ENCODE measurements around the gene MOXD1.
"Not testable (repeated sequence)": the region's sequence is repeated elsewhere in the genome, so short reads cannot be mapped to it uniquely, and the experiment has no call there.

The MOXD1 gene

DNA sequence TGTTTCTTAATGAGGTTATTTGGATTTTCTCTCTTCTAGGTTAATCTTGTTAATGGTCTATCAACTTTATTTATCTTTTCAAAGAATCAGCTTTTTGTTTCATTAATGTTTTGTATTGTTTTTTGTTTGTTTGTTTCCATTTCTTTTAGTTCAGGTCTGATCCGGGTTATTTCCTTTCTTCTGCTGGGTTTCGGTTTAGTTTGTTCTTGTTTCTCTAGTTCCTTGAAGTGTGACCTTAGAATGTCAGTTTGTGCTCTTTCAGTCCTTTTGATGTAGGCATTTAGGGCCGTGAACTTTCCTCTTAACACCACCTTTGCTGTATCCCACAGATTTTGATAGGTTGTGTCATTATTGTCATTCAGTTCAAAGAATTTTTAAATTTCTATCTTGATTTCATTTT, 49.3 kb downstream of the MOXD1 start:
- DNase-seq = not testable (repeated sequence)

DNA sequence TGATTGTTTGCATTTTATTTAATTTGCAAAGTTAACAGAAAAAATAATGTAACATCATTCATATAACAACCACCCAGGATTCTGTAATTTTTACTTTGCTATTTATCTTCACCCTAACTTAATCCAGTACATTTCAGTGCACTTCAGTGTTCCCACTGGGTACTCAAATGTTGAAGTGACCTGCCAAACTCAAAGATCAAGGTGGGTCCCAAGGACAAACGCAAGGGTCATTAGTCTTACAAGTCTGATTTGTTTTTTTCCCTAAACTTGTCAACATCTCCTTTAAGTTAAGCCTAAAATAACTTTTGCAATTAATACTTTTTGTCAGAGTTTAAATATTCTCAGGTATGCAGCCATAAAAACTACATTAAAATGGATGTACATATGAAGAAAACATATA, 53.0 kb downstream of the MOXD1 start:
- DNase-seq = no peak

DNA sequence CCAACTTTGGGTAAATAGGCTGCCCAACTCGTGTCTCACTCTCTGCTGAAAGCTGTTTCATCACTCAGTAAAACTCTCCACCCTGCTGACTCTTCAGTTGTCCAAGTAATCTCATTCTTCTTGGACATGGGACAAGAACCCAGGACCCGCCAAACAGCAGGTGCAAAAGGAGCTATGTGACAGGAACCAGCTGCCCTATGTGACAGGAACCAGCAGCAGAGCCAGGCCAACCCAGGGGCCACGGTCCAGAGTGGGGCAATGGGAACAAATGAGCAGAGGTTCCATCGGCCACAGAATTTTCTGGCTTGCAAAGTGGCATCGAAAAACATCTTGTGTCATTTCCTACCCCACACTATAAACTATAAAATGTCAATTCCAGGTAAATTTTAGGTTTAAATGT, 56.5 kb downstream of the MOXD1 start:
- DNase-seq = no peak

DNA sequence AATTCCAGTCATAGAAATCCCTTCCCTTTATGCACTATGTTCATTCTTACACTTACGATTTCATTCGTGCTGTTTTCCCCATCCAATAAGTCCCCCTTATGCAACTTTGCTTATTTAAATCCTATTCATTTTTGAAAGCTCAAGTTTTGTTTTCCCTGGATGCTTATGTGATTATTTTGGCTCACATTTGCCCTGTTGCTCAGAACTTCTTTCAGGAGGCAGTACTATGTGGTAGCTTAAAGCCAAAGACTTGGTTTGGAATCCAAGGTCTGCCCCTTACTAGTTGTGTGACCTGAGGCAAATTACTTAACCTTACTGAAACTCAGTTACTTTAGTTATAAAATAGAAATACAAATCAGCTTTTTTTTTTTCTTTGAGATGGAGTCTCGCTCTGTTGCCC, 59.6 kb downstream of the MOXD1 start:
- no peak for DNase-seq

DNA sequence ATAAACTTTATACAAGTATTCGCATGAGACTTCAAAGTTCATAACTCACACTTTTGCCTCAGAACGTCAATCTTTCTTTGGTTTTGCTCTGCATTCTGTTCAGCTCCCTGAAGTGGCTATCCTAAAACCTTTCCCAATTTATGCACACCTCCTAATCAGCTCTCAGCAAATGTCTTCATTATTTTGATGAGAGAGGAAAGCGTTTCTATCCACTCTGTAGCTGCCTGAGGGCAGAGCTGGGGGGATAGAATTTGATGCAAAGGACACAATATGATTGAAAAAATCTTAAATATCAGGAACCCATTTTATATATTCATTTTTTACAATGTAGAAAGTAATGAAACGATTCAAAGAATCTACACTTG, 66.8 kb downstream of the MOXD1 start:
- DNase-seq = no peak

DNA sequence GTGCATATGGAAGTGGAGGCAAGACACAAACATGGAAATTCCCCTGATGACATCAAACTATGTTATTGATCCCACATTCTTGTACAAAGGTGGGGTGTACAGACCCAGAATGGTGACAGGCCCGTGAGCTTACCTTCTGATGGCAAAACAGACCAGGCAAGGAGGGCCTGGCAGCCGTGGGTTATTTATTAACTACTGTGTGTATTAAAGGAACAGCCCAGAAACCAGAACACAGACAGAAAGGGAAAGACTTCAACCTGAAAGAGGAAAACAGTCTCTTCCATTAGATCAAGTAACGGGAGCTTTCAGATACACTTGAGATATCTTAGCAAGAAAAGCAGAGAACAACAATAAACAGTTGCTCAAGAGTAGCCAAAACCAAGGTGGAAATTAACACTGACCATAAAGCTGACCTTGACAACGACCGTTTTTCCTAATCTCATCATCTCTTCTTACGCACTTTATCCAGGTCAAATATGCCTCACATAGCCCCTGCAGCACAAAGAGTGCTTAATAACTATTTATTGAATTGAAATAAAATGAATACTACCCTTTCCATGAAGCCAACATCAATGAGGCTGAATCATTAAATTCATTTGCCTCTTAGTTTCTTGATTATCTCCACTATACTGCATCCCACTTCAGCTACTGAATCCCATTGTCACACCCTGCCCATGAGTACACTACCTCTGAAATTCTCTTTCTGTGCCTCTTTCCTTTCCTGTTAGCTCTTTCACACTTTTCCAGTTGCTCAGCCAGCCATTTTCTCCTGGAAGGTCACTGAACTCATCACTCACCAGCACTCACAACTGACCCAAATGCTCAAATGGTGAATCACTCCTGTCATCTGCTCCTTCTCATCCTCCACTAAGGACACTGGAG, 67.4 kb downstream of the MOXD1 start:
- DNase-seq = no peak

DNA sequence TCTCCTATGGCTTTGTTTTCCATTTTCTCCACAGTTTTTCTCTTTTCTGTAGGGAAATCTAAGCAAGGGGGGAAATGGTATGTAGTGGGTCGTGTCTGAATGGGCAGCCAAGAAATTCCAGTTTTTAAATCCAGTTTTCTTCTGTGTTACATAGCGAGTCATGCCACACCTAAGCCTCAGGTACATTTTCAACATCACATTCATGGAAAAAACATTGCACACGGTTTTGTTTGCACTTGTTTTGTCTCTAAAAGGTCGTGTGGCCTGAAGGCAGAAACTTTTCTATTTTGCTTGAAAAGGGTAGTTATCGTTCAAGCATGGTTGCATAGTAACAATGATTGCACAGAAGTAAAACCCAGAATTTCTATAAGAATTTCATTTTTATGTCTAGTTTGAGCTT, 70.5 kb downstream of the MOXD1 start:
- no peak for DNase-seq

DNA sequence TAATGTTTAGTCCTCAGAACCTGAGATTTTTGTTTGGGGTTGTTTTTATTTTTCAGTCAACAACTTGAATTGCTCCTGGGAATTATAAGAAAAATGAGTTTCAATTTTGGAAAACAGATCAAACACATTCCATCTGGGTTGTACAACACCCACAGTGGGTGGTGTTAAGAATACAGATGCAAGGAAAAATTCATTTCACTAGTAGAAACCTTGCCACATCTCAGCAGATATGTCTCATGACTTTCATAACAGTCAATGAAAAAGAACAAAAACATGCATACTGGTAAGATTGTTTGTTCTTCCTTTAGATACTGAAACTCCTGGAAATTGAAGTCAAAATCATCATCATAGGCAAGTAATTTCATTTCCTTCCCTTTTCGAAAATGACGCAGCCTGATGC, 78.9 kb downstream of the MOXD1 start:
- no peak for DNase-seq

DNA sequence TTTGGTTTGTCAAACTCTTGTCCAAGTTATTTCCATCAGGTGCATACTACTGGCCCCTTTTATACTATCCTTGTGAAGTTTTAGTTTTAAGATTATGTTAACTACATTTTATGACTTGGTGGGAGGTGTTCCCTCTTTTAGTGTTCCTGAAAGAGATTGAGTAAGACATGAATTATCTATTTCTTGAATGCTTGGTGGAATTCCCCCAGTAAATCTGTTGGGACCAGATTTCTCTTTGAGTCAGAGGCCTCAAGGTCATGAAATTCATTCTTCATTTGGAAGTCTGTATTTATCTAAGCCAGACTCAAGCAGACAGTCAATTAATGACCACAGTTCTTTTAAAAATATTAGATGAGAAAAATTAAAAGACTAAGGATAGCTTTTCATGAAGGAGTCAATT, 81.3 kb downstream of the MOXD1 start:
- DNase-seq = no peak

DNA sequence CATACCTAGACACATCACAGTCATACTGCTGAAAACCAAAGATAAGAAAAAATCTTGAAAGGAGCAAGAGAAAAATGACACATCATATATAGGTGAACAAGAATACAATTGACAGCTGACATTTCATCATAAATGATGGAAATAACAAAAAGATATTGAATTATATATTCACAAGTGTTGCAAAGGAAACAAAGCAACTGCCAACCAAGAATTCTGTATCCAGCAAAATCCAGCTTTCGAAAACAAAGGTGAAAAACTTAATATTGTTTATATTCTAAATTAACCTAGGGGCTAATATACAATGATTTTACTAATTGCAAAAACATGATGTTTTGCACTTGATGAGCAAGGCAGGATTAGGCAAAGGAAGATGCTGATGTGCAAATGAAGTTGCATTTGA, 84.3 kb downstream of the MOXD1 start:
- DNase-seq = no peak

DNA sequence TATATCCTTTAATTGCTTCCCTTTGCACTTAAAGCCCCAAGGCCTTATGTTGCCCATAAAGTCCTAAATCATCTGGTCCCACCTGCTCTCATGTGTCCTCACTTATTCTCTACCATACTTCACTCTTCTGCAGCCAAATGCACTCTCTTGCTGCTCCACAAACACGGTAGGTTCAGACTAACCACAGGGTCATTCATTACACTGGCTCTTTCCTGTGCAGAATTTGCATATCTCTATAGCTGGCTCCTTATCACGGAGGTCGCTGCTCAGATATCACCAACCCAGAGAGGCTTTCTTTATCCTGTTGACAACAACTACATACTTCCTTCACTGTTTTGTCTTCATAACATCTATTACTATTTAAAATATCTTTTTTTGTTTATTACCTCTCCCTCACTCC, 86.8 kb downstream of the MOXD1 start:
- DNase-seq = no peak

DNA sequence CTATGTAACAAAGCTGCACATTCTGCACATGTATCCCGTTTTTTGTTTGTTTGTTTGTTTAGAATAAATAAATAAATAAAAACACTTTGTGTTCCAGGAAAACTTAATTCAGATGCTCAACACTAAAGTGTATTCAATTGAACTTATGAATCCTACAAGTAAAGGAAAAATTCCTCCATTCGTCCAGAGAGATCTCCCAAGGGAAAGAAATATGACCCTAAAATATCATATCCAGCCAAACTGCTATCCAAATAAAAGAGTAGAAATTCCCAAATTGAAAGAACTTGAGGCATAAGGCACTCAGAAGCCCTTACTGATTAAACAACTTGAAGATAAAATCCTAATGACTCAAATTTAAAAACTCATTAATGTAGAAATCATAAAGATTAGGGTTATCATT, 90.4 kb downstream of the MOXD1 start:
- DNase-seq = no peak

DNA sequence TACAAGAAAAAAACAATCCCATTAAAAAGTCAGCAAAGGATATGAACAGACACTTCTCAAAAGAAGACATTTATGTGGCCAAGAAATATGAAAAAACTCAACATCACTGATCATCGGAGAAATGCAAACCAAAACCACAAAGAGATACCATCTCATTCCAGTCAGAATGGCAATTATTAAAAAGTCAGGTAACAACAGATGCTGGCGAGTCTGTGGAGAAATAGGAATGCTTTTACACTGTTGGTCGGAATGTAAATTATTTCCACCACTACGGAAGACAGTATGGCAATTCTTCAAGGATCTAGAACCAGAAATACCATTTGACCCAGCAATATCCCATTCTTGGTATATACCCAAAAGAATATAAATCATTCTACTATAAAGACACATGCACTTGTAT, 91.1 kb downstream of the MOXD1 start:
- not testable (repeated sequence) for DNase-seq

DNA sequence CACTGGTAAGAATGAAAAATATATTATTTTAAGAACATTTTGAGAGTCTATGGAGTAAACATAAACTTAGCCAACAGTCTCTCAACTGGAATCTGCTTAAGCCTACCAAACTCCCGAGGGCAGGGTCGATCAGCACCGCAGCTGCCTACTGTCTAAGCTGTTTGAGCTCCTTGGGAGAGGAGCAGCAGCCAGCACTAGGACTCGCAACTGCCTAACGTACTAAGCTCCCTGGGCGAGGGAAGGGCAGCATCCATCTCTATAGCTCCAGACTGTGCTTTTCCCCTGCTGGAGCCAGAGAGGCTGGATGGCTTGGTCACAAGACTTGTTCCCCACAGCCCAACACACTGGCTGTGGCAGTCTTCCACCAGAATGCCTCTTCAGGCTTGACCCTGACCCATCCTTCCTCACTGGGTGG, 96.4 kb downstream of the MOXD1 start:
- no peak for DNase-seq

DNA sequence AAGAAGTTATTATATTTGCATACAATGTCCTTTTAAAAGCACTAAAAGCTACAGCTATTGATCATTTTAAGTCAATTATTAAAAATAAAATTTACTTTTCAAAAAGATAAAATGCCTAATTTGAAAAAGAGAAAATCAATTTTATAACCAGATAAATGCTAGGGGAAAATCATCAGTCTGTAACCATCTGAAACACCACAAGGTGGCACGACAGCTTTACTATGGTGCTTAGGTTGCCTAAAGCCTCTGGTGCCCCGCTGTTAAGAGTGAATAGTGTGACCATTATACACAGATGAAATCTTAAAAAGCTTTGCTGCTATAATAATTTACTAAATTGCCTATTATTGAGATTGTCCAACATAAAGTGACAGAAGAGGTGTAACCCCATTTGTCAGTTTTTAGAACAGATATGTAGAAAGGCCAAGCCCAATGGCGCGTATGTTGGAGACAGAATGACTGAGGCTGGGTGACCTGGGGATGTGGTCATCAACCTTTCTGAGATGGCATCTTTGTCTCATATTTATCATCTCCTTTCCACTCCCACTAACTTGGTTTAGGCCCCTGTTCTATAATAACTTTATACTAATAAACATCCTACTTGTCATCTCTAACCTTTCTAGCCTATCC, 100.8 kb downstream of the MOXD1 start:
- DNase-seq = no peak

DNA sequence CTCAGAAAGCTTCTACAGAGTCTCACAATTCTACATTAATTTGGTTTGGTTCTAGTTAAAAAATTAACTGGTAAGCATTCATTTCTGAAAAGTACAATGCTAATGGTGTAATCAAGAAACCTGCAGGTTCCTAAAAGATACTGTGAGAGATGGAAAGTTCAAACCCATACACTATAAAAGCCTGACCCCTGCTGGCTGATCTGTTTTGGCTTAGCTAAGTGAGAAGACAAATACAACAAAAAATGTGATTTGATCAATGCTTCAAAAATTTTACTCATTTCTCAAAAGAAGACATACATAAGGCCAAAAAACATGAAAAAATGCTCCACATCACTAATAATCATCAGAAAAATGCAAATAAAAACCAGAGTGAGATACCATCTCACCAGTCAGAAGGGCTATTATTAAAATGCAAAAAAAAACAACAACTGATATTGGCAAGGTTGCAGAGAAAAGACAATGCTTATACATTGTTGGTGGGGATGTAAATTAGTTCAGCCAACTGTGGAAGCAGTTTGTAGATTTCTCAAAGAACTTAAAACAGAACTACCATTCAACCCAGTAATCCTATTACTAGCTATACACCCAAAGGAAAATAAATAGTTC, 102.8 kb downstream of the MOXD1 start:
- no peak for DNase-seq

DNA sequence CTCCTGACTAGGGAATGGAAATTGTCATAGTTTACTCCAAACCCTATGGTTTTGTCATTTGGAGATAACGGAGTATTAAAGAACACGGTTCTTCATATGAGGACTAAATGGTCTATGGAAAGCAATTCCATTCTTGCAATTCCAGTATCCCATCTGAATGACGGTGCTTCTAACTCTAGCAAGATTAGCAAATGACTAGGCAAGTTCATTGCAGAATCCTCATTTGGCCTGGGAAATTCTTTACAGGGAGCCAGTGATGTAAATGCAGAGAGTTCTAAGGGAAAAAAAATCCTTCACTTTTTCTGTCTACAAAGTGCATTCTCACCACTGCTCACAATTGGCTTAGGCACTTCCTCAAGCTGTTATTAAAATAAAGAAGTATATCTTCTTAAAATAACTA, 111.5 kb downstream of the MOXD1 start:
- DNase-seq = no peak

DNA sequence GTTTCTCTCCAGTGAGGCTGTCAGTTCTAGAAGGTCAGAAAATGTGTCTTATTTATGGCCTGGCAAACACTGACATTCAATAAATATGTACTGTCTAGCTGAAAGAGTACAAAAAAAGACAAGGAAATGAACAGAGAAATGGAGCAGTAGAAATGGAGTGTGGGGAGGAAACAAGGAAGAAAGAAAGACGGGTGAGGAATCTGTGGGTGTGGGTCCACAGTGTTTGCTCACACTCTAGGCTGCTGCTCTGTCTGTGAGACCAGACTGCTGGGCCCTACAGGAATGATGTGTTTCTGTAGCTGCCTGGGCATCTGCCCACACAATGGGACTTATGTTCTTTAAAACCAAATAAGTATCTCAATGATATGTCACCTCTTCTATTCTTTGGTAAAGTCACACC, 114.2 kb downstream of the MOXD1 start:
- no peak for DNase-seq

DNA sequence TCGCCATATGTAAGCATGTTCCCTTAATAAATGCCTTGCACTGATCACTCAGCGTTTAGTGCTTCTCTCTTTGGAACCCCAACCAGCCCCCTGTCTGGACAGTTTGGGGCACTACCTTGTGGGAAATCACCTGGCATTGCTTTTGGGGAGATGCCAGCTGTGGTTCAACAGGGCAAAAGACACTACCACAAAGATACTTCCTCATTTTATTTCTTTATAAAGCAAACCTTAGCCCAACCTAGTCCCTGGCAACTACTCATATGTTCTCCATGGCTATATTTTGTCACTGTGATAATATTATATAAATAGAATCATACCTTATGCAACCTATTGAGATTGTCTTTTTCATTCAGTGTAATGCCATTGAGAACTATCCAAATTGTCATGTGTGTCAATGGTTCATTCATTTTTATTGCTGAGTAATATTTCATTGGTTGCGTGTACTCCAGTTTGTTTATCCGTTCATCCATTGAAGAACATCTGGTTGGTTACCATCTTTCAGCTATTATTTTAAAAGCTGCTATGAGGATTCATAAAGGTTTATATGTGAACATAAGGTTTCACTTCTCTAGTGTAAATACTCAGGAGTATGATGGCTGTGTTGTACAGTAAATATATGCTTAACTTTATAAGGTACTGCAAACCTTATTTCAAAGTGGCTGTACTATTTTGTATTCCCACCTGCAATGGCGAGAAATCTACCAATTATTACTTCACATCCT, 114.8 kb downstream of the MOXD1 start:
- DNase-seq = no peak

DNA sequence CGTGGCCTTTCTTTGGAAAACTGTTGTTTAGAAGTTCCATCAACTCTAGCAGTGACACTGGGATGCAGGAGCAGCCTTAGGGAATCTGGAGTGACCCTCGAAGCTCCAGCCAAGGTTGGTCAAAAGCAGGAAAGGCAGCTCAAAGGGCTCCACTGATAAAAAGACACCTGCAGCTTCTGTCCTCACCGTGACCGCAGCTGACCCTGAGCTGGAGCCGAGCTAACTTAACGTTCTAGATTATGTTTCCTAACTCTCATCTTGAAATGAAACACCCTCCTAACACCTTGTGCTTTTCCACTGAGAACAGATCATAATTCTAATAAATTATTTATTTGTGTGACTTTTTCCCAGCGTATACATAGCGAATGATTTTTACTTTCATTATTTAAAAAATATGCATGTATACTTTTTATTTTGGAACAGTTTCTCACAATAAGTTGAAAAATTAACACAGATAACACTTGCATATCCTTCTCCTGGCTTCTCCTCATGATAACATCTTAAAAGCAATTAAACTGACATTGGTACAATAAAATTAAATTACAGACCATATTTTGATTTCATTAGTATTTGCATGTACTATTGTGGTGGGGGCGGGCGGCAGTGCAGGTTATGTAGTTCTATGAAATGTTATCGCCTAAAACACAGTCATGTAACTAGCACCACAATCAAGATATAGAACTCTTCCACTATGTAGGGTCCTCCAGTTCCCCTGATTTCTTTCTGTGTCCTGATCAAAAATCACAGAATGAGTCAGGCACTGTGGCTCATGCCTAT, 116.1 kb downstream of the MOXD1 start:
- no peak for DNase-seq

DNA sequence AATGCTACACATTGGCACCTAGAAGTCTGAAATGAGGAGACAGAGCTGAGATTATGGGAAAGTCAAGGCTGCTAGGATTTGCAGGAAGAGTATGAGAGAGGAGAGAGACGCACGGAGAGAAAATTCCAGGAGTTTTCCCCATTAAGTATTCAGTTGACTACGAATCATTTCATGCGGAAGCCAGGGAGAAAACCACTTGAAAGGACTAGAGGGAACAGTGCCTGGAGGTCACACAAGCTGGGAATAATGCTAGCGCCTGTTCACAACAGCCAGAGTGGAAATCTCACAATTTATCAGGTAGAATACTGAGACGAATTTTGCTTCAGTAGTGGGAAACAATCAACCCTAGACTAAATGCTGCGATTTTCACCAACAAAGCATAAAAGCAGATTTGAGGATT, 118.6 kb downstream of the MOXD1 start:
- DNase-seq = no peak

DNA sequence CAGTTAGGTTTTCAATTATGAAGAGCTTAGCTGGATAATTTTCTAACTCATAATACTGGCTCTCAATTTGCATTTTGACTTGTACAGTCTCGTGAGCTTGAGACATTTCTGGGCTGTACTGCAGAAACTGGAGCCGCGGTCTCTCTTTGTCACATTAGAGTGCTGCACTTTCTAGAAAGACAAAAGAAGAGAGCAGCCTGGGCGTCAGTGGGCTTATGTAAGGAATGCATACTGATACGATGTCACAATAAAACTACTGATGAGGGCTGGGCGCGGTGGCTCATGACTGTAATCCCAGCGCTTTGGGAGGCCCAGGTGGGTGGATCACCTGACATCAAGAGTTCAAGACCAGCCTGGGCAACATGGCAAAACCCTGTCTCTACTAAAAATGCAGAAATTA, 120.8 kb downstream of the MOXD1 start:
- no peak for DNase-seq

DNA sequence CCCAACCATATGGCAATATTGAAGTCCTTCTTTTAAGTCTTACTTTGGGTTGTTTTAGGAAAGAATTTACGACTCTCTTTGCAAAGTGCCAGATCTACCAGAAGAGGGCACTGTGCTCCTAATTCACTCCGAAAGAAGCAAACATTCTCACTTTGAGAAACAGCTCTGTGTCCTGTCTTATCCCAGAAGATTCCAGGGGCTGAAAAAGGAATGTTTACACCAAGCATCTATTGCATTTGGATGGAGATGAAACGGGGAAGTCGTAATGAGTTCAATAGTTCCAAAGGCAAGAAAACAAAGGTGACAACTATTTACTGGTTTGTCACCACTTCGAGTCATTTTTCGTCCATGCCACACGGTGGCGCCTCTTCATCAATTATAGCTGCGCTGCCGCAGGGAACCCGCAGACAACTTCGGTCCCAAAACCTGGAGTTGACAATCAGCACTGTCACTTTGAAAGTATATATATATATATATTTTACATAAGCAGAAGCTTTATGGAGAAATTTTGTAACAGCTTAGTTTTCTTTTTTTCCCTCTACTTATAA, 121.6 kb downstream of the MOXD1 start:
- peak; percentile 42 for DNase-seq
